AG20443 (cell line): ENCODE data around the gene JMJD8.

Experiments used
- DNase-seq: peaks from one replicate; pipeline ENCODE4 v3.0.0; 2012; ENCODE audit warnings: low spot score, mixed read lengths

Gene JMJD8

GRCh38 chr16:659618-660017, 24.5 kb downstream of the JMJD8 start:
- DNase-seq = no peak

GRCh38 chr16:658679-659571, 25.2 kb downstream of the JMJD8 start:
- DNase-seq = no peak

DNA sequence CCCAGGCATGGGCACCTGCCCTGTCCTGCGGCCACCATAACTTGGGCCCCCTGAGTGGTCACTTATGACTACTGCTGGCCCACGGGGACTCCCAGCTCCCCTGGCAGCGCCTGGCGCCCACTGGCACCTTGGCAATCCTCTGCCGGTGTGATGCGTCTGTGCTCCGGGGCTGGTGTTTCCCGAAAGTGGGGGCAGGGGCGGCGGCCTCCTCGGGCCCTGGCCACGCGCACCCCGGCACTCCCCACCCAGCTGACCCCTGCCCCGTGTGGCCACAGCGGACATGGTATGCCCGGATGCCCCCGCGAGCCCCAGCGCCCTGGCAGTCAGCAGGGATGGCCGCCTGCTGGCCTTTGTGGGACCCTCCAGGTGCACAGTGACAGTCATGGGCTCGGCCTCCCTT, 26.6 kb downstream of the JMJD8 start:
- no peak for DNase-seq

- DNase-seq = no peak
Observed at GRCh38 chr16:654034-654433, 30.1 kb downstream of the JMJD8 start.

GRCh38 chr16:652454-653305, 31.5 kb downstream of the JMJD8 start:
- no peak for DNase-seq

GRCh38 chr16:651844-652243, 32.3 kb downstream of the JMJD8 start:
- no peak for DNase-seq

- DNase-seq = peak; percentile 28
Observed at GRCh38 chr16:649631-650030, 34.5 kb downstream of the JMJD8 start.

DNA sequence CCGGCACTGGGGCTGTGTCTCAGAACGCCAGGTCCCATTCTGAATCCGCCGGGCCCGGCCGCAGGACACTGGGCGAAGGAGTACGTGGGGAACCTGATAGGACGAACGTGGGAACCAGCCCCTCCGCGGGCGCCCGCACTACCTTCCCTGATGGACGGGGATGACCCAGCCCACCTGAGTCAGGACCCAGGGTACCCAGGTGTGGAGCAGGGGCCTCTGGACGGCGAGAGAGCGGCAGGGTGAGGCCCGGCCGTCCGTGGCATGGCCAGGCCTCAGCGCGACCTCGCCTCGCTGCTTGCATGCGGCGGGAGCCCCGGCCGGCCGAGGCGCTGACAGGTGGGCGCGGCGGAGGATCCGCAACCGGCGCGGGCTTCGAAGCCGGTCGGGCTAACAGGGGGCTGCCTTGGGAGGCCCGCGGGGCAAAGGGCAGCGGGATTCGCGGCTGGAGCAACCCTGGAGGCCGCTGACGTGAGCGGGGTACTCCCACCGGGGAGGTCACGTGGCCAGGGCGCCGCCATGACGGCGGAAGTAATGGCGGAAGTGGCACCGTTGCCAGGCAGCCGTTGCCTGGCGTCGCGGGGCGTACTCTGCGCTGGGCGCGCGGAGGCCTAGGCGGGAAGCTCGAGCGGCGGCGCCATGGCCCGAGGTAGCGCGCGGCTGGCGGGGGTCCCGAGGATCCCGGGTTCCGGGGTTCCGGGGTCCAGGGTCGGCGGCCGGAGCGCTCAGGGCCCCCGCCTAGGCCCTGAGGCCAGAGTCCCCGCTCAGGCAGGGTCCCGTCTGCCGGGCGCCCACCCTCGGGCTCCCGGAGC, 35.1 kb downstream of the JMJD8 start, which contains the start of gene WDR90:
Gene WDR90 (plus strand): TSS at position 585 of the 809 bp plus-strand sequence. CDS start 52 bp downstream, at position 637.
- peak; percentile 97 for DNase-seq

DNA sequence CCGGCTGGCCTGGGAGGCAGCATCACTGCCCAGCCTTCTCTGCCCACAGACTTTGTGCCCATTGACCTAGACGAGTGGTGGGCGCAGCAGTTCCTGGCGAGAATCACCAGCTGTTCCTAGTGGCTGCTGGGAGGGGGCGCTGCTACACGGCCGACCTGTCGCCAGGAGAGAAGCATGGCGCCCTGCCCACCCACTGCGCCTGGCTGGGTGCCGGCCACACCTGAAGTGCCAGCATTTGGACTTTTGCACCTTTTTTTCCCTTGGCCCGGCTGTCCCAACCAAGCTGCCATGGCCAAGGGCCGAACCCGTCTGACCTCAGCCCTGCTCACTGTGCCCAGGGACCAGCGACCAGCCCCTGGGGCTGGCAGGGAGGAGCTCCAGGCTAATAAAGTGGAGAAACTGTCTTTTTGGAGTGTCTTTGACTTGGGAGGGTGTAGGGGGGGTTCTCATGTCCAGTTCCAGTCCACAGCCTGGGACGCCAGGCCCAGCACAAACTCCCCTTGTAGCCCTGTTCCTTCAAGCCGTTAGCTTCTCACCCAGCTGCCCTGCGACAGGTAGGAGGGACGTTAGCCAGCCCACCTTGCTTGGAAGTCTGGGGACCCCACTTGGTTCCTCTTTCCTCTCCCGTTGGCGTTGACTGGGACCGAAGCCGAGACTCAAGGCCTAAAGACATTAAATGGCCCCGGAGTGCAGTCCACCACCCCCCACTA, 35.9 kb downstream of the JMJD8 start:
- DNase-seq = peak; percentile 34

DNA sequence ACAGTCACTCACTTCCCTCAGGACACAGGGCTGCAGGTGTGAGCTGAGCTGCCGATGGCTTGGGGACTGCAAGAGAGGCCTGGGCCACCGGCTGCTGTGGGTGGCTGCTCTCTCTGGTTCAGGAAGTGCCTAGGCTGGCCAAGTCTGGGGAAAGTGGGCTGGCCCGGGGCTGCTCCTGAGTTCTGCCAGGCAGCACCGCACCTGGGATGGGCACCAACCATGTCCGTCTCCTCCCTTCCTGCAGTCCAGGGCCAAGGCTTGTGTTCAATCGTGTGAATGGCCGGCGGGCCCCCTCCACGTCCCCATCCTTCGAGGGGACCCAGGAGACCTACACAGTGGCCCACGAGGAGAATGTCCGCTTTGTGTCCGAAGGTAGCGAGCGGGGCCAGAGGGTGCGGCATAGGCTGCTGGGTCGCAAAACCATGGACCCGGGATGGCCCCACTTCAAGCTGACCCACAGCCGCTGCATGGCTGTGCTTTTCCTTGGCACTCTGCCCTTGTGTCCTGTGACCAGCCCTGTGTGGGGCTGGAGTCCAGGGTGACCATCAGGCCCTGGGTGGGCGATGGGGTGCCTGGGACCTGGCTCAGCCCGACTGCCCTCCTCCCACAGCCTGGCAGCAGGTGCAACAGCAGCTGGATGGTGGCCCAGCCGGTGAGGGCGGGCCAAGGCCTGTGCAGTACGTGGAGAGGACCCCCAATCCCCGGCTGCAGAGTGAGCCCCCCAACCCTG, 36.8 kb downstream of the JMJD8 start:
- DNase-seq = no peak

- DNase-seq = no peak
Observed at GRCh38 chr16:646679-647172, 37.4 kb downstream of the JMJD8 start.

DNA sequence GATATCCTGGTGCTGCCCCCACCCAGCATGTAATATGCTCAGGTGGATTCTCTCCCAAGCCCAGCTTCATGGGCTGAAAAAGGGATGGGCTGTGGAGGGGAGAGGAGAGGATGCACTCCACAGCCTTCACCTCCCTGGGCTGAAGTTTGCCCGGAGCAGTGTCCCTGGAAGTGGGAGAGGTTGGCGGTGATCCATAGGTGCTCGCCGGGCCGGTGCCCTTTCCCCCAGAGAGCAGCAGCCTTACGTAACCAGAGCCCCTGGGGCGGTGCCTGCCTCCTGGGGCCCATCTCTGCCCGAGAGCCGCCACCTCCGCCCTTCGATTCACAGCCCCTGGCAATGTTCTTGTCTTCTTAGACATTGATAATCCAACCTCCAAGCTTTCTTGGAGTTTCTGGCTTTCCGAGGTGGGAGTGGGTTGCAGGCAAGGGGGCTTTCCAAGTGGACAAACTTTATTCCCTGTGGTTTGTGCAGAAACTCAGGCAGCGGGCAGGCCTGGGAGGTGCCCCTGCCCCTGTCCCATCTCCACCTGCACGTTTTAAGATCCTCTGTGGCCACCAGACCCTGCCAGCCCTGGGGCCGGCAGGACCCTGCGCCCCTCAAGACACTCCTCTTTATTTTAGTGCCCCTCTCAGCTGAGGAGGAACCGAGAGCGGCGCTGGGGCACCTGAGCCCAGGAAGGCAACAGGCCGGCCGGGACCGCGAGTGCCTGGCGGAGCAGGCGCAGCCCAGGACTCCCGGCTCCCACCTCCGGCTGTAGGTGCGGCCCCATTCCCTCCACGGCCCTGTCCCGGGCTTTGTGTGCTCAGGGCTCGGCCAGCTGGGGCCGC, 38.1 kb downstream of the JMJD8 start:
- DNase-seq = no peak

DNA sequence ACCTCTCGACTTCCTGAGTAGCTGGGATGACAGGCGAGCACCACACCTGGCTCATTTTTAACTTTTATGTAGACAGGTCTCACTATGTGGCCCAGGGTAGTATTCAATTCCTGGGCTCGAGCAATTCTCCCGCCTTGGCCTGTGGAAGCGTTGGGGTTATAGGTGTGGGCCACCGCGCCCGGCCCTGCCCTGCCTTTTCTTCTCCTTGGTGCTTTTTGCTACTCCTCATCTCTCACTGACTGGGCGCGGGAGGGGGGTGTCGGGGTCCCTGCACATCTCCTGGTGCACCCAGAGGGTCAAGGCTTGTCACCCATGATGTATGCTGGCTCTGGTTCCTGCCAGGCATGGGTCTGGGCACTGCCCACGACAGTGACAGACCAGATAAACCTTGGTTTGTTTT, 39.6 kb downstream of the JMJD8 start:
- DNase-seq = no peak

- DNase-seq = no peak
Observed at GRCh38 chr16:643050-643368, 41.1 kb downstream of the JMJD8 start.

DNA sequence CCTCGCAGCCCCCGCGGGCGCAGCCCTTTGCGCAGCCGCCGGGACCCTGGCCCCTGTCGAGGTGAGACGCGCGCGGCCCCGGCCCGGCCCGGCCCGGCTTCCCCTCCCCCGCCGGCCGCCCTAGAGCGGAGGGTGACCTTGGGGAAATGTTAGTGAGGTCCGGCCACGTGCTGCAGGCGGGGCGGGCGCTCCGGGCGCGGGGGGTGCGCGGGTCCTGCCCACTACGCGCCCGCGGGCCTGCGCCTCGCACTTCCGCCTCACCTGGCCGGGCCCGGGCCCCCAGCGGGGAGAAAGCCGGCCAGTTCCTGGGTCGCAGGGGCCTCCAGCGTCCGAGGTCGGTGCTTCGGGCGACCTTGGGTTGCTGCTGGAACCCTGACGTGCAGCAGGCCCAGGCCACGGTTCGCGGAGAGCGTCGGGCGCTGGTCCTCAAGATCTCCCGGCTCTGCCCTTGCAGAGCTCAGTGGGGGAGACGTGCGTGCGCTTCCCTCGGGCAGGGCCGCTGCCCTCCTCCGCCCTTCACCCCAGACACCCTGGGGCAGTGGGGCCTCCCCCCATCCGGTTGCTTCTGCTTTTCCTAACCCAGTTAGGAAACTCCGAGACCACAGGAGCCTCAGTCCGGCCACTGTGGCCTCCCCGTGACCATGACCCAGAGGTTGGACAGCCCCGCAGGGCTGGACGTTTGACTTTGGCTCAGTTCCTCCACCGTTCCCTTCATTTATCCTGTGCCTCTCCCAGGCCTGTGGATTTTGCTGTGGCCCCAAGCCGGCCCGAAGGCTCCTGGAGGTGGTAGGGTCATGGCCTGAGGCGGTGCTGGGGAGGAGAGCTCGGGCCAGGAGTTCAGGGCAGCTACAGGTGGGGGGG, 41.7 kb downstream of the JMJD8 start:
- peak; percentile 45 for DNase-seq

GRCh38 chr16:641326-642188, 42.6 kb downstream of the JMJD8 start, which contains the start of gene MCRIP2:
TSS of gene MCRIP2 (plus strand) at chr16:641828. CDS start at chr16:641992, 164 bp downstream.
- peak; percentile 93 for DNase-seq

- DNase-seq = no peak
Observed at GRCh38 chr16:640614-641013, 43.5 kb downstream of the JMJD8 start.

DNA sequence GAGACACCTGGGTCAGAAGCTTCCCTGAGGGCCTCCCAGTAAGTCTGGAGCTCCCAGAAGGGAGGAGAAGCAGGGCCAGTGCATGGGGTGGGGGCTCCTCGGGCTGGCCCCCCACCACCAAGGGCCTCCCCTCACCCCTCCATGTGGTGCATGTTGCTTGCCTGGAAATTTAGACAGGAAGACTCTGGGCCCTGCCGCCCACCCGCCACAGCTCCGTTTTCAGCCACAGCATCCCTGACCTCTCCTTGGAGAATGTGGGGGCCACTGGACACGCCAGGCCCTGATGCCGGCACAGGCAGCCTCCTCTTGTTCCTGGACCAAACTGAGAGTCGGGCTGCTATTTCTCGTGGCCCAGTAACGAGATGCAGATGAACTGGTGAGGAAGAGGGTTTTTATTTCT, 45.3 kb downstream of the JMJD8 start:
- DNase-seq = no peak
